HUES64 (cell line): Measurements from ENCODE around the gene FAM9B.
"Not testable (repeated sequence)": the region's sequence is repeated elsewhere in the genome, so short reads cannot be mapped to it uniquely, and the experiment has no call there.

Experiments used
- H3K27ac ChIP-seq: 2 replicates; pipeline ENCODE4 v1.7.0; 2013; ENCODE audit warnings: low read depth, low read length, inconsistent platforms
- H3K27me3 ChIP-seq: 2 replicates; pipeline ENCODE4 v1.6.1; 2013; ENCODE audit warnings: mild to moderate bottlenecking, low read length; ENCODE audit not compliant: insufficient read depth
- H3K36me3 ChIP-seq: 2 replicates; pipeline ENCODE4 v1.6.1; 2013; ENCODE audit warnings: mild to moderate bottlenecking, low read length; ENCODE audit not compliant: insufficient read depth
- H3K4me1 ChIP-seq: 2 replicates; pipeline ENCODE4 v1.6.1; 2013; ENCODE audit warnings: mild to moderate bottlenecking, low read length, moderate library complexity; ENCODE audit not compliant: insufficient read depth
- H3K4me3 ChIP-seq: 2 replicates; pipeline ENCODE4 v1.5.1; 2013; ENCODE audit warnings: mild to moderate bottlenecking, low read length, moderate library complexity
- H3K9ac ChIP-seq: 2 replicates; pipeline ENCODE4 v1.6.1; 2013; ENCODE audit warnings: mild to moderate bottlenecking, low read depth, low read length
- H3K9me3 ChIP-seq: 2 replicates; pipeline ENCODE4 v1.6.1; 2013; ENCODE audit warnings: low read depth, low read length; ENCODE audit not compliant: insufficient read depth
- WGBS: fragments of 150-250, 120-280 bp; methylation state at CpG from one replicate; pipeline ENCODE4 v1.1.7; 2013; ENCODE audit warnings: missing lambda C conversion rate; 5-methylcytosine and 5-hydroxymethylcytosine counted together

Gene FAM9B

DNA sequence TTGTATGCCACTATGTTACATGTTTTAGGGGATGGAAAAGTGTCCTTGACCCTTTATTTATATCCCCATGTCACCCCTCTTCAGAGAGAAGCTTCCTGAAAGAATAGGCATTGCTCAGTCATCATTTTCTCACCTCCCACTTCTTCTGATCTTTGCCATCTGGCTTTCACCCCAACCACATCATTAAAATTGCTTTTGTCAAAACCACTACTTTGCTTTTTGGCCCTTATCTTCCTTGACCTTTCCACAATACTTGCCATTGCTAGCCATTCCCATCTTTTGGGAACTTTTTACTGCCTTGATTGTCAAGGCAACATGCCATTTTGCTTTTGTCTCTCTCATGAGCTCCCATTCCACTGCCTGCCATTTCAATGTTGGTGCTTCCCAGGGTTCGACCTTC is 14.9 kb upstream of the FAM9B start:
- no peak overlapping the region for H3K27ac ChIP-seq
- no peaks in the 10 kb centered on the region for H3K4me1 ChIP-seq
- WGBS: 100% methylated on average over 1 of the region's 1 CpG
- no peak overlapping the region for H3K9ac ChIP-seq
- H3K4me3 ChIP-seq: no peak overlapping the region
- H3K27me3 ChIP-seq: no peaks in the 10 kb centered on the region
- no peaks in the 10 kb centered on the region for H3K36me3 ChIP-seq
- no peaks in the 10 kb centered on the region for H3K9me3 ChIP-seq

DNA sequence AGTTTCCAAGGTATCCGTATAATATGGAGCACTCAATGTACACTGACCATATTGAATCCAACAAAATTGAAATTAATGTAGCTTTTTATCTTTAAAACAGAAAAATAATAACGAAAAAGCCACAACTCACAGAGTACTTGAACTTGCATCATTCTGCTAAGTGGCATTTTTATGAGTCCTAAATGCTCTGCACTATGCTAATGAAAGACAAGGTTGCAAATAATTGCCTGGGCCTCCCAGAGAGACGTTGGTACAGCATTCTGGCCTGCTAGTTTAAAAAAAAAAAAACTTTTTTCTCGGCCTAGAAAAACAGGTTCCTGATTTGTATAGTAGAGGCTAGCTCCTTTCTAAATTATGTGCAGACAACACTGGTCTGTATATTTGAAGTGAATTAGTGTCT is 4.3 kb upstream of the FAM9B start:
- H3K9me3 ChIP-seq: no peaks in the 10 kb centered on the region
- no peak overlapping the region for H3K4me3 ChIP-seq
- H3K27ac ChIP-seq: no peak overlapping the region
- H3K9ac ChIP-seq: no peak overlapping the region
- H3K27me3 ChIP-seq: no peaks in the 10 kb centered on the region
- WGBS: 94% methylated on average over 3 of the region's 4 CpGs
- H3K36me3 ChIP-seq: no peaks in the 10 kb centered on the region
- H3K4me1 ChIP-seq: no peaks in the 10 kb centered on the region

DNA sequence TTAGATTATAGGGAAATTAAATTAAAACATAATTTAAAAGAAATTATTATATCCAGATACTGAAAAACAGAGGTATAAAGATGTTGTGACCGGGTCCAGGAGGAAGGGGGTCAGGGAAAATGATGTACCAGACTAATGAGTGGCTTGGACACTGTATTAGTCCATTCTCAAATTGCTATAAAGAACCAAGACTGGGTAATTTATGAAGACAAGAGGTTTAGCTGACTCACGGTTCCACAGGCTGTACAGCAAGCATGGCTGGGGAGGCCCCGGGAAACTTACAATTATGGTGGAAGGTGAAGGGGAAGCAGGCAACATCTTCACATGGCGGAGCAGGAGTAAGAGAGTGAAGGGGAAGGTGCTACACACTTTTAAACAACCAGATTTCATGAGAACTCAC is 3.4 kb upstream of the FAM9B start:
- Histone ChIP-seq H3K27me3 (no peaks in the 10 kb centered on the region), H3K9me3 (no peaks in the 10 kb centered on the region), H3K4me1 (no peaks in the 10 kb centered on the region), H3K27ac (no peak overlapping the region), H3K4me3 (no peak overlapping the region), H3K36me3 (no peaks in the 10 kb centered on the region), H3K9ac (no peak overlapping the region)
- WGBS: 93% methylated on average over 3 of the region's 4 CpGs

DNA sequence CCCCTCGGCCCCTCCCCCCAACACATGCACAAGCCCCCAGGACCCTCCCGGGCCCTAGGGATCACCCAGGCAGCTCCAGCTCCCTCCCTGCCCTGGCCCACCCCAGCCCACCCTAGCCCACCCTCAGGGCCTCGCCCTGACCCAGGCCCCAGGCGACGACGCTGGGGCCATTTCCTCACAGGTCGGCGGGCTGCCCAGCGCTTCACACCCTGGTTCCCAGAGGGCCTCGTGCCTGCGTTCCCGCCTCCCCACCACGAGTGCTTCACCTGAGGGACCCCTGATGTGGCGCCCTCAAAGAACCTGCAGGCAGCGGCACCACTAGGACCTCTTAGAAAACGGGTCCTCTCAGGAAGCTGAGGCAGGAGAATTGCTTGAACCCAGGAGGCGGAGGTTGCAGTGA is 341 bp downstream of the FAM9B start:
- Histone ChIP-seq H3K27me3 (no peaks in the 10 kb centered on the region), H3K9ac (no peak overlapping the region), H3K4me1 (no peaks in the 10 kb centered on the region), H3K36me3 (no peaks in the 10 kb centered on the region), H3K9me3 (no peaks in the 10 kb centered on the region), H3K4me3 (no peak overlapping the region), H3K27ac (no peak overlapping the region)
- 97% methylated on average over 15 of the region's 17 CpGs for WGBS

DNA sequence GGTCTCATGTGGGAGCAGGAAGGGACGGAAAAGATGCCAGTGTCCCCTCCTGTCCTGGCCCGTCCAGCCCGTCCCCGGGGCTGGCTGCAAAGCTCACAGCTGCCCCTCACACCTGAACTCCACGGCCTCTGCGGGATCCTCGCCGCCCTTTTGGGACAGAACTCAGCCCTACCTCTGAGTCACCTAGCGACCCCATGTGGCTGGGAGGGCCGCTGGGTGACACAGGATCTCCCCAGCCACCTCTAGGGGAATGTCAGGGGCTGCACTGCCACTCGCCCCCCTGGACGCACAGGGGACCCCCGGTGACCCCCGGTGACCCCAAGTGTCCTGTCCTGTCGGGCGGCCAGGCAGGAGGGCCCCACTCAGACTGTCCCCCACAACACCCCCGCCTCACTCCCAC is 748 bp downstream of the FAM9B start:
- H3K36me3 ChIP-seq: no peaks in the 10 kb centered on the region
- no peak overlapping the region for H3K27ac ChIP-seq
- H3K4me3 ChIP-seq: no peak overlapping the region
- 94% methylated on average over 12 of the region's 17 CpGs for WGBS
- no peaks in the 10 kb centered on the region for H3K4me1 ChIP-seq
- no peak overlapping the region for H3K9ac ChIP-seq
- no peaks in the 10 kb centered on the region for H3K27me3 ChIP-seq
- H3K9me3 ChIP-seq: no peaks in the 10 kb centered on the region

DNA sequence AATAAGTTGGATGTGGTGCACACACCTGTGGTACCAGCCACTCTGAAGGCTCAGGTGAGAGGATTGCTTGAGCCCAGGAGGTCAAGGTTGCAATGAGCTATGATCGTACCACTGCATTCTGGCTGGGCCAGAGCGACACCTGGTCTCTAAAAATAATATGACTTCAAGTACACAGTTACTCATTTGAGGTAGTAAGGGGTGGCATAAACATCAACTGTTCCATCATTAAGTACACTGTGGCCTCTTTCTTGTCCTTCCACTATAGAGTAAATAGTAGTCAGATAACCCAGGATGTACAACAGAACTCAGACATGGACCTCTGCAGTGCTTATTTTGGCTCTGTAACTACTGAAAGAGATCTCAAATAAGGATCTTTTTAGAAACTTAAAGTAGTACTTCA is 10.6 kb downstream of the FAM9B start:
- H3K27me3 ChIP-seq: no peaks in the 10 kb centered on the region
- H3K27ac ChIP-seq: no peak overlapping the region
- no peaks in the 10 kb centered on the region for H3K36me3 ChIP-seq
- no peaks in the 10 kb centered on the region for H3K4me1 ChIP-seq
- H3K9me3 ChIP-seq: no peaks in the 10 kb centered on the region
- H3K4me3 ChIP-seq: no peak overlapping the region
- H3K9ac ChIP-seq: no peak overlapping the region
- 100% methylated on average over 1 of the region's 2 CpGs for WGBS

DNA sequence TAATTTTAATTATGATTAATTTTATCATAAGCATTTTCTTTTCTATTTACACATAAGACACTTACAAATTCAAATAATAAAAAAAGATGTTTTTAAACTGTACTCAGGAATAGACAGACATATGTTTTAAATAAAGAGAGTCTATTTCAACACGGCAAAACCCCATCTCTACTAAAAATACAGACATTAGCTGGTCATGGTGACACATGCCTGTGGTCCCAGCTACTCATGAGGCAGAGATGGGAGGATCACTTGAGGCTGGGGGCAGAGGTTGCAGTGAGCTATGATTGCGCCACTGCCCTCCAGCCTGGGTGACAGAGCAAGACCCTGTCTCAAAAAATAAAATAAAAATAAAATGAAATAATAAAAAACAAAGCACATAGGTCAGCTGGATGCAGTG is 14.8 kb downstream of the FAM9B start:
- H3K36me3 ChIP-seq: no peaks in the 10 kb centered on the region
- no peak overlapping the region for H3K27ac ChIP-seq
- WGBS: no CpG with 5 or more reads among the region's 2 CpGs
- H3K4me3 ChIP-seq: no peak overlapping the region
- H3K9ac ChIP-seq: no peak overlapping the region
- no peaks in the 10 kb centered on the region for H3K27me3 ChIP-seq
- no peaks in the 10 kb centered on the region for H3K9me3 ChIP-seq
- H3K4me1 ChIP-seq: no peaks in the 10 kb centered on the region

DNA sequence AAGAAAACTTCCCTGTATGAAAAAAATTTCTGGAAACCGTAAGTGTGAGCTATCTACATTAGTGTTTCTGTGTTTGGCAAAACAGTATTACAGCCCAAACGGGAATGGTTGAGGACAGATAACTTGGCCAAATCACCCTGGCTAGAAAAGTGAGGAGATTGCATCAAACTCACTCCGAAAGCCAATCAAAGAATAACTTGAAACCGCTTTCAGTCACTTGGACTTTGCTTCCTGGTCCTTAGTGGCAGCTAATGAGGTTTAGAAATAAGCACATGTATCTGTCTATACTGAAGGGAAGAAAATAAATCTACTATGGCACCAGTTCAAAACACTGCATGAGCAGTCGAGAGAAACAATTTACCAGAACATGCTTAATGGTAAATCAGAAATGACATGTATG is 15.6 kb downstream of the FAM9B start:
- not testable (repeated sequence) for H3K36me3 ChIP-seq, H3K4me3 ChIP-seq, H3K27me3 ChIP-seq, H3K9ac ChIP-seq, H3K4me1 ChIP-seq, H3K9me3 ChIP-seq, H3K27ac ChIP-seq
- 91% methylated on average over 5 of the region's 5 CpGs for WGBS

DNA sequence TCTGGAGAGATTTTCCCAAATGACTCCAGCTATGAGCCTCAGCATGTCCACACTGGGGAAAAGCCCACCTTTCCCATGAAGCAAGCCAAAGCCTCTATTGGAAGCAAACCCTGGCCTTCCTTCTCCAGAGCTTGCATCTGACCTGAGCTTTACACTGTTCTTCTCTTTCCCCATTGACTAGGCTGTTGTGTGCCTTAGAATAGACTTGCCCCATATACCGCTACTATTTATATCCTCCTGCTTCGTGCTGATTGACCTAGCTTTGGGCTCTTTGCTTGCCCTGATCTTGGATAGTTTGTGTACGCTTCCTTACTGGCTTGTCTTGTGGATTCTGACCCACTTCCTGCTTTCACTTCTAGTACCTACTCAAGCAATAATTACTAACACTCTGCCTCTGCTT is 30.9 kb downstream of the FAM9B start:
- no peaks in the 10 kb centered on the region for H3K27me3 ChIP-seq
- no peak overlapping the region for H3K9ac ChIP-seq
- H3K4me1 ChIP-seq: no peaks in the 10 kb centered on the region
- no peaks in the 10 kb centered on the region for H3K36me3 ChIP-seq
- H3K27ac ChIP-seq: no peak overlapping the region
- 98% methylated on average over 3 of the region's 3 CpGs for WGBS
- no peak overlapping the region for H3K4me3 ChIP-seq
- no peaks in the 10 kb centered on the region for H3K9me3 ChIP-seq

DNA sequence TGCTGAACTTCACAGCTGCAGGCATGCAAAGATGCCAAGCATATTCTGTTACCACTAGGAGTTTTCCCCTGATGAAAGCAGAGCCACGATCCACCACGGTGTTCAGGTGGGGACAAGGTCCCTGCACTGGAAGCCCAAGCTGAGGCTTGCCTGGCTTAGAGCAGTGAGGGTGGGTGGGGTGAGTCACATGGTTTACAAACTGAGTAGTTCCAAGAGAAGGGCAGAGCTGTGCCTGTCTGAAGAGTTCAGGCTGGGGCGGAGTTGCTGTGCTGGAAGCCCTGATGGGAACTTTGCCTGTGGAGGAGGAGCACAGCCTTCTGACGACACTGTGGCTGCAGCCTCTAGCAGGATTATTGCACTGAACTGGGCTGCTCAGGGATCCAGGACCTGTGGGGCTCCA is 45.5 kb downstream of the FAM9B start:
- H3K4me1 ChIP-seq: no peaks in the 10 kb centered on the region
- no peaks in the 10 kb centered on the region for H3K27me3 ChIP-seq
- H3K9me3 ChIP-seq: no peaks in the 10 kb centered on the region
- H3K9ac ChIP-seq: no peak overlapping the region
- no peak overlapping the region for H3K27ac ChIP-seq
- no peaks in the 10 kb centered on the region for H3K36me3 ChIP-seq
- 88% methylated on average over 4 of the region's 4 CpGs for WGBS
- H3K4me3 ChIP-seq: no peak overlapping the region

DNA sequence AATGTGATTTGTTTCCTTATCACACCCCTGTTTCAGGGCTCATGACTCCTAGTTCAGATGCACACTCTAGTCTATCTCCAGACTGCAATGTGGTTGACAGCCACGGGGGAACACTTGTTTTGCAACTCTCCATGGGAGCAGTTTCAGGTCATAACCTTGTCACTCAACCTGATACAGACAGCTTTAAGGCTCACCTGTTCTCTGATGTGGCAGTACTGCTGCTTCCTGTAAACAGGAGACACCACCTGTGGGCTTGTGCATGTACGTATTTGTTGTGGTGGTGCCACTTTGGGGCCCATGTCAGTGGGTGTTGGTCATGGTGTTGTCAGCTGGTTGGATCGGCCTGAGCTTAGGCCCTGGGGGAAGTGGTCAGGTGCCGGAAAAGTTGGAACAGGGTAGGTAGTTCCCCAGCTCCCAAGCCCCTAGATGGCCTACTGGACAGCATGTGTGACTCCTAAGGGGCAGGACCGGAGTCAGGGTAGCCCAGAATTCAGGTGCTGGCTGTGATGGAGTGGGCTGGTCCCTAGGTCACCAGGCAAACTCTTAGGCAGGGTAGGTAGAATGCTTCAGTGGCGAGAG is 46.2 kb downstream of the FAM9B start:
- no peak overlapping the region for H3K9ac ChIP-seq
- WGBS: 97% methylated on average over 6 of the region's 6 CpGs
- no peaks in the 10 kb centered on the region for H3K36me3 ChIP-seq
- no peak overlapping the region for H3K4me3 ChIP-seq
- H3K9me3 ChIP-seq: no peaks in the 10 kb centered on the region
- no peaks in the 10 kb centered on the region for H3K27me3 ChIP-seq
- no peaks in the 10 kb centered on the region for H3K4me1 ChIP-seq
- no peak overlapping the region for H3K27ac ChIP-seq

DNA sequence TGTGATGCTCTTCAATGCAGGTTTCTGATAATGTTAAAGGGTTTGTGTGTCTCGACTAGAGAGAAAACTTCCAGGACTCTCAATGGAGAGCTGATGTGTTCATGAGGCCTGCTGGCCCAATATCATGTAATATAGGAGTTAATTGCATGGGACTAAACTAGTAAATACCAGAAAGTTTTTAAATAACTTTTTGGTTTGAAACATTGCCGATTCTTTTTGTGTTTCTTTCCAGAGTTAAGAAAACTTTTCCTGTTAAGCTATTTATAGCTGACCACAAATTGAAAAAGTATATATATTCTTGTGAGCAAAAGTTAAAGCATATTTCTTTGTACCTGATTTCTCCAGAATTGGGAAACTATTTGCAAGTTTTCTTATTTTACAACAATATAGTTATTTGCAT is 49.7 kb downstream of the FAM9B start:
- Histone ChIP-seq H3K9me3 (no peaks in the 10 kb centered on the region), H3K4me1 (no peaks in the 10 kb centered on the region), H3K27me3 (no peaks in the 10 kb centered on the region), H3K9ac (no peak overlapping the region), H3K36me3 (no peaks in the 10 kb centered on the region), H3K27ac (no peak overlapping the region), H3K4me3 (no peak overlapping the region)
- 79% methylated on average over 1 of the region's 2 CpGs for WGBS
